HG02943 (cell line): ENCODE results near the gene SALL4.
"Not testable (repeated sequence)": the region's sequence is repeated elsewhere in the genome, so short reads cannot be mapped to it uniquely, and the experiment has no call there.

ENCODE experiments used
- ATAC-seq: cut with Tn5 transposase; IDR thresholded peaks from one replicate; pipeline ENCODE4 v1.9.1; 2021; ENCODE audit warnings: mild to moderate bottlenecking, low read depth, moderate library complexity; ENCODE audit not compliant: unreplicated experiment

SALL4 gene

DNA sequence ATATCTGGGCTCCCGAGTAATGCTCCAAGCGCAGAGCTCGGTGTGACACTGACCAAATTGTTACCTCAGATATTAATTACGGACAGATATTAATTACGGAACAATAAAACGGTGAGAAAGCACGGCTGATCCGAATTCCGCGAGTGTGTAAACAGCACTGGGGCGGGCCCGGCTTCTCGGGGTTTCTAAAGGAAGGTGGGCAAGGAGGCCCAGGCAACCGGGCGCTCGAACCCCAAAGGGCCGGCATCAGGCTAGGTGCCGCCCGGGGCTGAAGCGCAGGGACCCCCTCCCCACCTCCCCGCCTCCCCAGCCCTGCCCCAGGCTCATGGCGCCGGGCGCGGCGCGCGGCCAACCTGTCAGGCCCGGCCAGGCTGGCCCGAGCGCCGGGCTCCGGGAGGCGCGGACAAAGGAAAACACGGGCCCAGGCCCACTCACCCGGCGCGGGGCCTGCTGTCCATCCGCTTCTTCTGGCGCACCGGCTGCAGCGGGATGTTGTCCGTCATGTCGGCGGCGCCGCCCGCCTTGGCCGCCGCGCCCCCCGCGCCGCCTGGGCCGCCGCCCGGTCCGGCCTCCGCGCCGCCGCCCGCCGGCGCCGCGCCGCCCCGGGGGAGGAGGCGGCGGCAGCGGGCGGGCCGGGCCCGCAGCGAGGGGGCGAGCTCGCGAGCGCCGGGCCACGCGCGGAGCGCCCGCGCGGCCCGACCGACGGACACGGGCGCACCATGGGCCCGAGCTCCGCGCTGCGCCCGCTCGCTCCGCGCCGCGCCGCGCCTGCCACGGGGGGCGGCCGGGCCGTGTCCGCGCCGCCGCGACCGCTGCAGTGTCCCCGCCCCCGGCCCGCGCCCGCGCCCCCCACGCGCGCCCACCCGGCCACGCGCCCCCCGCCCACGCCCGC, 34.2 kb downstream of the SALL4 start, which contains the start of gene ATP9A:
ATP9A (minus strand) TSS at position 524 of the 892 bp plus-strand sequence; CDS start at position 503, 21 bp downstream.
- ATAC-seq = no peak

- ATAC-seq = no peak
Measured at GRCh38 chr20:51766994-51767866, 35.1 kb downstream of the SALL4 start.

- ATAC-seq = not testable (repeated sequence)
Measured at GRCh38 chr20:51765381-51765780, 36.9 kb downstream of the SALL4 start.

- no peak for ATAC-seq
Measured at GRCh38 chr20:51763965-51764602, 38.2 kb downstream of the SALL4 start.

GRCh38 chr20:51760905-51761546, 41.3 kb downstream of the SALL4 start:
- ATAC-seq = no peak

GRCh38 chr20:51759769-51760510, 42.4 kb downstream of the SALL4 start:
- no peak for ATAC-seq

GRCh38 chr20:51758978-51759544, 43.3 kb downstream of the SALL4 start:
- ATAC-seq = no peak

- ATAC-seq = no peak
Measured at GRCh38 chr20:51757226-51757625, 45.1 kb downstream of the SALL4 start.

- ATAC-seq = no peak
Measured at GRCh38 chr20:51756653-51757052, 45.7 kb downstream of the SALL4 start.

DNA sequence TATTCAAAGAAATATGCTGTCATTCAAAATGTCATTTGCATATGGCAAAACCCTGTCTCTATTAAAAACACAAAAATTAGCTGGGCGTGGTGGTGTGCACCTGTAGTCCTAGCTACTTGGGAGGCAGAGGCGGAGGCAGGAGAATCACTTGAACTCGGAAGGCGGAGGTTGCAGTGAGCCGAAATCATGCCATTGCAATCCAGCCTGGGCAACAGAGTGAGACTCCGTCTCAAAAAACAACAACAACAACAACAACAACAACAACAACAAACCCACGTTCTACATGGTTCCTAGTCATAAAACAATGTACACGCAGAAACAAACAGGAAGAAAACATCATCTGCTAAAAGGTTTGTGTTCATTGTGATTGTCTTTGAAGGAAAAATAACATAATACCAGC, 49.1 kb downstream of the SALL4 start:
- not testable (repeated sequence) for ATAC-seq

DNA sequence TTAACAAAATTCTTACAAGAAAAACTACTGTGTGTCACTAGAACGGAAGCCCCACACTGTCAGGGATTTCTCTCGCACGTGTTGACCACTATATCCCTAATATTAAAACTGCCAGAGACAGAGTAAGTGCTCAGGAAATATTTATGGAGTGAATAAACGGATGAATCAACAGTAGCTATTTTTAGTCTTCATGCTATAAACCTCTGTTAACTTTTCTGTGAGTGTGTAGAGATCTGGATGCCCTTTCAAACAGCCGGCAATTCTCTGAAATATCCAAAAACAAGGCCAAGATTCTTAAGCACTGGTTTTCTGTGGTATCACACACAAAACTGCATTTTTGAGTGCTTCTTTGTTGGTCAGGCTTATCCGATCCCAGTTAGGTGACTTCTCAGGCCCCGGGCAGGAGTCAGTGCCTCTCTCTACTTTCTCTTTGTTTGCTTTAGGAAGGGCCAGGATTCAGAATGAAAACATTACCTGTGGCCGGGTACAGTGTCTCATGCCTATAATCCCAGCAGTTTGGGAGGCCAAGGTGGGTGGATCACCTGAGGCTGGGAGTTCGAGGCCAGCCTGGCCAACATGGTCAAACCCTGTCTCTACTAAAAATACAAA, 49.9 kb downstream of the SALL4 start:
- no peak for ATAC-seq

DNA sequence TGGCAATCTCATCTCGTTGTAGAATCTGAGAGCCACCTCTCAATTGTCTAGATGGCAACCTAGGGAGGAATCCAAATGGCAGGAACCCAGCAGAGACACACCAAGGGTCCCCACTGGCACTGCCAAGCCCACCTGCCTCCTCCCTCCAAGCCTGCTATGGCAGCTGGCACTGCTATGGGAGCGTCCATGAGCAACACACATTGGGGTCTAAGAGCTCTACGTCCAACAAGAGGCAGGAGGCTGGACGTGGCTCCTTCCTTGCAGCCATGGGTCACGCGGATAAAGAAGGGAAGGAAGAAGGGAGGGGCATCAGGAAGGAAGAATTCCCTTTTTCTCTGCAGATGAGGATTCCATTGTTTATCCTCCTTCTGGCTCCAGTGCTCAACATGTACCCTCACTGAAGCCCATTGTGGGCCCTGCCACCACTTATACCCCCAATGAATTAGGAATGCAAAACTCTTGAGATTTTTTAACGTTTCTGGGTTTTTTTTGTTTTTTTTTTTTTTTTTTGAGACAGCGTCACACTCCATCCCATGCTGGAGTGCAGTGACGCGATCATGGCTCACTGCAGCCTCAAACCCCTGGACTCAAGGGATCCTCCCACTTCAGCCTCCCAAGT, 51.4 kb downstream of the SALL4 start:
- ATAC-seq = no peak

- no peak for ATAC-seq
Measured at GRCh38 chr20:51750037-51750769, 52.1 kb downstream of the SALL4 start.

DNA sequence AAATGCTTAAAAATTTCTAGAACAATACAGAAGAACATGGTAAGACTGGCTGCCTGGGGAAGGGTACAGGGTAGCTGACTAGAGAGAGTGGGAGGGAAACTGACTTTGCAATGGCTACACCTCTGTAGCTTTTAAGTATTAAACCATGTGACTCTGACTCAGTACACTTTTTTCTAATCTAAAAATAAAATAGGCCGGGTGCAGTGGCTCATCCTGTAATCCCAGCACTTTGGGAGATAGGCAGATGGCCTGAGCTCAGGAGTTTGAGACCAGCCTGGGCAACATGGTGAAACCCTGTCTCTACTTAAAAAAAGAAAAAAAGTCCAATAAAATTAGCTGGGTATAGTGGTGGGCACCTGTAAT, 52.7 kb downstream of the SALL4 start:
- ATAC-seq = no peak

- no peak for ATAC-seq
Measured at GRCh38 chr20:51747182-51747911, 55.0 kb downstream of the SALL4 start.

DNA sequence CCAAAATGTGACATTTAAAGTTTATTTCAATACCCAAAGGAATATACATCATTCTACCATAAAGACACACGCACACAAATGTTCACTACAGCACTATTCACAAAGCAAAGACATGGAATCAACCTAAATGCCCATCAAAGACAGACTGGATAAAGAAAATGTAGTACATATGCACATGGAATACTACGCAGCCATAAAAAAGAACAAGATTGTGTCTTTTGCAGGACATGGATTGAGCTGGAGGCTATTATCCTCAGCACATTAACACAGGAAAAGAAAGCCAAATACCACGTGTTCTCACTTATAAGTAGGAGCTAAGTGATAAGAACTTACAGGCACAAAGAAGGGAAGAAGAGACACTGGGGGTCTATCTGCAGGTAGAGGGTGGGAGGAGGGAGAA, 56.5 kb downstream of the SALL4 start:
- ATAC-seq = no peak

GRCh38 chr20:51740838-51741237, 61.5 kb downstream of the SALL4 start:
- ATAC-seq = no peak
